OCI-LY7 (cell line): Measurements from ENCODE around the gene TYW5.

Experiments
- CTCF ChIP-seq: fragments of 200-600 bp; sonication (generic); conservative IDR thresholded peaks from 2 replicates; pipeline ENCODE4 v1.5.1; 2014; ENCODE audit warnings: mild to moderate bottlenecking, antibody characterized with exemption, low read length, moderate library complexity, mixed read lengths
- EZH2phosphoT487 ChIP-seq: fragments of 200-600 bp; sonication (generic); IDR thresholded peaks from 2 replicates; pipeline ENCODE4 v1.6.1; 2018; ENCODE audit warnings: low read depth, borderline replicate concordance, mild to moderate bottlenecking, mixed run types, antibody characterized with exemption, low read length, moderate library complexity, mixed read lengths

GRCh38 chr2:199984159-199984558 is 28.9 kb upstream of the TYW5 start:
- TF ChIP-seq CTCF (no peak), EZH2phosphoT487 (no peak)
